ENCODE results near the gene UBE2D2.

GRCh38 chr5:139658928-139659667 is 98.0 kb downstream of the UBE2D2 start:
- TF ChIP-seq ZC3H10 (CRISPR knock-in tag; IDR thresholded peaks at IDR 0.05) (no peak), TCF4 (CRISPR knock-in tag; IDR thresholded peaks at IDR 0.05; ENCODE audit: borderline replicate concordance) (no peak), CSDC2 (CRISPR knock-in tag; IDR thresholded peaks at IDR 0.05) (no peak)

Data from SK-N-SH treated with all-trans-retinoic acid at 6 μM for 48 hours (cell line).